Hepatic stellate cell (primary cell): Measurements from ENCODE around the gene PADI4.

Experiments used
- DNase-seq: peaks from one replicate; pipeline ENCODE4 v3.0.0; 2011; ENCODE audit warnings: low spot score

PADI4 gene

DNA sequence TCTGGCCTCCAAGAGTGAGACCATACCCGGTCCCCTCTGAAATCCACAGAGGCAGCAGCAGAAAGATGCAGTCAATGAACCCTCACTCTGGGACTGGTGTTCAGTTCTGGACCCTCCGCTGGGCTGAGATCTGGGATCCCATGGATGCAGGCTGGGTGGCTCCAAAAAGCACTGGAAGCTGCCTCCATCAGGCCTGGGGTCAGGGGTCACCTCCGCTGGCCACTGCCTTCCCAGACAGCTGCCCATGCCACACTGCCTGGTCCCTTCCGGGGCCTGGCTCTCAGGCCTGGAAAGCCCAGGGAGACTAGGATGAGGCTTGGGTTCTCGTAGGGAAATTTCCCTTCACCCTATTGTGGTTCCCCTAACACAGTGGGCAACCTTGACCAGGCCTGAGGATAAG is 21.4 kb upstream of the PADI4 start:
- DNase-seq, result no peak

GRCh38 chr1:17287130-17287776 is 20.7 kb upstream of the PADI4 start:
- peak; percentile 65 for DNase-seq

GRCh38 chr1:17289721-17290120 is 18.3 kb upstream of the PADI4 start:
- no peak for DNase-seq

DNA sequence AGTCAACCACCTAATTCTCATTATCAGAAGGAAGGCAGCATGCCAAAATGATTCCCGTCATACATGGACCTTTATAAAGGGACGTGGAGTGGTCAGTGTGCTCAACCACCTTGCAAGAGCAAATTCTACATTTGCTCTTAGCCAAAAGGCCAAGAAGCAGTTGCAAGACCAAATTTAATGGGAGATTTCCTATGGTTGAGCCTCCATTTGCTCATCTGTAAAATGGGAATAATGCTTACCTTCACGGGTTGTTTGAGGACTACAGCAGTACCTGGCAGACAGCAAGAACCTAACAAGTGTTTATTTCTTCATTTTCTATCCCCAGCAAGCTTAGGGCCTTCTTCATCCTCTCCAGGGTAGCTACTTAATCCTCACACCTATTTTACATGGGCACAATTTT is 17.4 kb upstream of the PADI4 start:
- DNase-seq, result no peak

- DNase-seq, result no peak
These were observed 15.5 kb upstream of the PADI4 start for GRCh38 chr1:17292299-17293160.

- DNase-seq, result no peak
These were observed 14.1 kb upstream of the PADI4 start for GRCh38 chr1:17293681-17294425.

GRCh38 chr1:17295292-17295691 is 12.7 kb upstream of the PADI4 start:
- DNase-seq, result no peak

- no peak for DNase-seq
These were observed 11.9 kb upstream of the PADI4 start for GRCh38 chr1:17296086-17296485.

DNA sequence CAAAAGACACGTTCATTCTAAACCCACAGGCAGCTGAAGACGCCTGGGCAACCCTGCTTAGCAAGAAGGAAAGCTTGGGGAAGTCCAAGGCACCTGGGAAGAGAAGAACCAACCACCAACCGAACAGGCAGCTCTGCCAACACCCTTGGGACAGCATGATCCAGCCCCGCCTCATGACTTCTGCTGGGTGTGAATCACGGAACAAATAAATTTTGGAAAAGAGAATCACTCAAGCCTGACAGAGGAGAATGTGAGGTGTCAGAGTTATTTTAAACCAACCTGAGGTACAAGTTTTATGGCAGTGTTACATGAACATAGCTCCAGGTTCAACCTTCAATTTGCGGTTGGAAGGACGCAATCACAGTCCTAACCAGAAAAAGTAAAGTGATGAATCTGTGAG is 10.0 kb upstream of the PADI4 start:
- no peak for DNase-seq

GRCh38 chr1:17301767-17302166 is 6.2 kb upstream of the PADI4 start:
- DNase-seq, result no peak

DNA sequence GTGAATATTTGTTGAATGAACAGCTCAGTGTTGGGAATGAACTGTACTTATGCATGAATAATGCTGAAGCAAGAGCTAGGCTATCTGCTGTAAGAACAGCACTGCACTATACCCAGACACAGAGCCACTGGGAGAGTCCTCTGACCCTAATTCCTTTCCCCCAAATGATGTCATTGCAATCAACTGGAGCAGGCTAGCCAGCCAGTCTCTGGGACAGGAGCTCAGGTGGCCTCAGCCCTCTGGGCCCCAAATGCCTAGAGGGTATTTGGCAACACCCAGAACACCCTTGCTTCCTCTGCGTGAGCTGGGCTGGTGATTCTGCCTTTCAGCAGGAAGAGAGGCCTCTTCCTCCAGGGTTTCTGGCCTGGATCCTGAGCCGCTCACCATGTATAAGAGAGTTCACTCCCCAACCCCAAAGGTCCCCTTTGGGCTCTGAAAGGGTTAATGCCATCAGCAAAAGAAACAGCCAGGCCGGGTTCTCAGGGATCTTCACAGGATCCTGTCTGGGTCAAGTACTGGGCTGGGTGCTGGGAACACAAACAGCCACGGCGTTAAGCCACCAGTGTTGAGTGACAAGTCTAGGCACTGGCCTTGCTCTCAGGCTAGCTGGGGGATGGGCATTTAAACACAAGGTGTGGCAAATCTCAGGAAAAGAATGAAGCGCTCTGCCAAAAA is 3.7 kb upstream of the PADI4 start:
- DNase-seq, result no peak

DNA sequence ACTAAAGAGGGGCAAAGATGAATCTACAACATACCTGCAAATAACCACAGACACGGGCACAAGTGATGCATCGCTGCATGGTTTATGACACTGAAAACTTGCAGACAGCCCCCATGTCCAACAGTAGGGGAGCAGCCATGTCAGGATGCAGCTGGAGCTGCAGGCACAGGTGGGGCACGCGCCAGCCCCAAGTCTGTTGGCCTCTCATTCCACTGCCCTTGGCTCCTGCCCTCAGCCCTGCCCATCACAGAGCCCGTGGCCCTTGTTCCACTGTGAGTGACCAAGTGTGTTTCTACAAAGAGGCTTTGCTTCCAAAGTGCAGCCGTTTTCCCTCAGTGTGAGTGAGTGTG is 3.2 kb upstream of the PADI4 start:
- no peak for DNase-seq

GRCh38 chr1:17305576-17306095 is 2.4 kb upstream of the PADI4 start:
- DNase-seq, result no peak

DNA sequence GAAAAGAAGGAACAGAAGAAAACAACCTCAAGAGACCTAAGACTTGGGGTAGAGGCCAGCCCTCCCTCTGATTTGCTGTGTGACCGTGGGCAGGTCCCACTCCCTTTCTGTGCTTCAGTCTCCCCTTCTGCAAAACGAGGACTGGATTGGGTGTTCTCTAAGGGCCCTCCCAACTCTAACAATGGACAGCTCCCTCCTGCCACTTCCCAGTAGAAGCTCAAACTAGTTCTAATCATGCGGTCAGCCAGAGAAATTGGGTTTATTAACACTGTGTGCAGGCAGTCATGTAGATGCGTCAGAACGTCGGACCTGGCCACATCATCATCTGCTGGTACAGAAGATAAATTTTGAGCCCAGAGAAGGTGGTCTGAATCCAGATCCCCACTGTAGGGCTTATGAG is 1.6 kb upstream of the PADI4 start:
- no peak for DNase-seq

GRCh38 chr1:17306921-17307320 is 1.1 kb upstream of the PADI4 start:
- DNase-seq, result no peak

- no peak for DNase-seq
These were observed 668 bp upstream of the PADI4 start for GRCh38 chr1:17307329-17307728.

GRCh38 chr1:17308593-17308992 is 596 bp downstream of the PADI4 start:
- no peak for DNase-seq

DNA sequence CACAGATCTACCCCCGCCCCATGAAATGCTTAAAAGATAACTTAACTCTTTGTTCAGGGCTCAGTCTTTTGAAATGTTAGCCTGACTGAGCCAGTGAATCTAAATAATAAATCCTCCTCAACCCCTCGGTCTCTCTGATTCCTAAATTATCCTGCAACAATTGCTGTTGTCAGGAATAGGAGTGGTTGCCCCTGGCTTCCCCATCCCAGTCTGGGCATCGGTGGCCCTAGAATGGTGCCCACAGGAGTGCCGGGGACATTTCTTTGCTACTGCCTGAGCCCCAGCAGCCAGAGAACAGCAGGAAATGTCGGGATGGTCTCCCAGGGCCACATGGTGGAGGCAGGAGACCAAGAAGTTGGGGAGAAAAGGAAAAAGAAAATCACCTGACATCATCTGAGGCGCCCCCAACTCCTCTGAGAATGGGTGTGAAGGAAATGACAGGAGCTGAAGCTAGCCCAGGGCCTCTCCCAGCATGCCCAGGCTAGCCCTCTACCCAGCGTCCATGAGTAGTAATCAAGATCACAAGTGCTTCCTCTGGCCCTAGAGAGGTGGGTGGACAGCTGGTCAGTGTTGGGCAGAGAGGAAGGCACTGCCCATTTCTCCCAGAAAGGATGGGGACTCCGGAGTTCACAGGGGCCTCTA is 1.6 kb downstream of the PADI4 start:
- no peak for DNase-seq

- no peak for DNase-seq
These were observed 2.2 kb downstream of the PADI4 start for GRCh38 chr1:17310068-17310640.

DNA sequence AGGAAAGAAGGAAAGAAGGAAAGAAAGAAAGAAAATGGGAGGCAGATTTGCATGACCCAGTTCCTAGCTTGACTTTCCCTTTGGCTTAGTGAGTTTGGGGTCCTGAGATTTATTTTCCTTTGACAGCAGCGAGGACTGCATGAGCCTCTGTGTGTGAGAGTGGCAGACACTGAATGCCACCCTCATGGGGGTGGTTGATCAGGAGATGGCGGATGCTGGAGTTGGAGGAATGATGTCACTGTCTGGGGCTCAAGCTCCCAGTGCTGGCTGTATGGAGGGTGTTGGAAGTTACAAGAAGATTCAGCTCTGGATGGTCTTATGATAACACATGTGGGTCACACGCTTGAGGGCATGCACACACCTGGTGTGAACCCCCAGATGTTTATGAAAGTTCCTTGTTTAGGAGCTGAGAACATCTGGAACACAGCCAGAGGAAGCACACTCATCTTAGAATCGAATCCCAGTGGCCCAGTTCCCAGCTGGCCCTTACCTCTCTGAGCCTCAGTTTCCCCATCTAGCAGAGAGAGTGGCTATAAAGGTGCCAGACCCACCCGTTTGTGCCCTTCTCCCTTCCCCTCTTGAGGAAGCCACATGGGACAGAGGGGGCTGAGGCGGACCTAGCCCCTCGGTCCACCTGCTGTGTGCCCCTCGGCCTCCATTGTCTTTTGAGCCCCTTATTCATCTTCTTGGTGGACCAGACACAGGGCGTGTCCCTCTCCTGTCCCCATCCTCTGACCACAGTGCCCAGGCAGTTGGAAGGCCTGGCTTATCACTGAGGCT is 5.7 kb downstream of the PADI4 start:
- no peak for DNase-seq
